GM18508 (cell line): ENCODE results near the gene KCNJ4.
"Not testable (repeated sequence)": the region's sequence is repeated elsewhere in the genome, so short reads cannot be mapped to it uniquely, and the experiment has no call there.

ENCODE experiments used
- ATAC-seq: cut with Tn5 transposase; IDR thresholded peaks from one replicate; pipeline ENCODE4 v1.9.1; 2021; ENCODE audit warnings: moderate number of reproducible peaks; ENCODE audit not compliant: insufficient read depth, unreplicated experiment

Gene KCNJ4

GRCh38 chr22:38416621-38417251 lies 38.3 kb downstream of the KCNJ4 start:
- no peak for ATAC-seq

GRCh38 chr22:38415561-38416321 lies 39.3 kb downstream of the KCNJ4 start:
- ATAC-seq: no peak

GRCh38 chr22:38415046-38415445 lies 40.0 kb downstream of the KCNJ4 start:
- no peak for ATAC-seq

- ATAC-seq: no peak
Observed at GRCh38 chr22:38414009-38414395, 41.0 kb downstream of the KCNJ4 start.

- no peak for ATAC-seq
Observed at GRCh38 chr22:38413085-38414008, 41.7 kb downstream of the KCNJ4 start.

GRCh38 chr22:38412435-38413084 lies 42.4 kb downstream of the KCNJ4 start:
- no peak for ATAC-seq

GRCh38 chr22:38411016-38411415 lies 44.0 kb downstream of the KCNJ4 start:
- no peak for ATAC-seq

GRCh38 chr22:38409916-38410315 lies 45.1 kb downstream of the KCNJ4 start:
- not testable (repeated sequence) for ATAC-seq

GRCh38 chr22:38406617-38407016 lies 48.4 kb downstream of the KCNJ4 start:
- ATAC-seq: no peak

- ATAC-seq: no peak
Observed at GRCh38 chr22:38404419-38404818, 50.6 kb downstream of the KCNJ4 start.

- ATAC-seq: no peak
Observed at GRCh38 chr22:38403812-38404211, 51.2 kb downstream of the KCNJ4 start.

GRCh38 chr22:38402204-38402603 lies 52.8 kb downstream of the KCNJ4 start:
- no peak for ATAC-seq

GRCh38 chr22:38401336-38402084 lies 53.5 kb downstream of the KCNJ4 start:
- ATAC-seq: no peak

- not testable (repeated sequence) for ATAC-seq
Observed at GRCh38 chr22:38400256-38400655, 54.7 kb downstream of the KCNJ4 start.

GRCh38 chr22:38398609-38399461 lies 56.2 kb downstream of the KCNJ4 start:
- ATAC-seq: no peak

GRCh38 chr22:38398181-38398608 lies 56.8 kb downstream of the KCNJ4 start:
- ATAC-seq: not testable (repeated sequence)

- no peak for ATAC-seq
Observed at GRCh38 chr22:38397189-38398085, 57.6 kb downstream of the KCNJ4 start.
